Midbrain (tissue), 1 donor: ENCODE measurements around the gene LMO2.

Source experiments
- DNase-seq: peaks from one replicate; lab custom pipeline; 2025; lab: John Stamatoyannopoulos, UW

The LMO2 gene

DNA sequence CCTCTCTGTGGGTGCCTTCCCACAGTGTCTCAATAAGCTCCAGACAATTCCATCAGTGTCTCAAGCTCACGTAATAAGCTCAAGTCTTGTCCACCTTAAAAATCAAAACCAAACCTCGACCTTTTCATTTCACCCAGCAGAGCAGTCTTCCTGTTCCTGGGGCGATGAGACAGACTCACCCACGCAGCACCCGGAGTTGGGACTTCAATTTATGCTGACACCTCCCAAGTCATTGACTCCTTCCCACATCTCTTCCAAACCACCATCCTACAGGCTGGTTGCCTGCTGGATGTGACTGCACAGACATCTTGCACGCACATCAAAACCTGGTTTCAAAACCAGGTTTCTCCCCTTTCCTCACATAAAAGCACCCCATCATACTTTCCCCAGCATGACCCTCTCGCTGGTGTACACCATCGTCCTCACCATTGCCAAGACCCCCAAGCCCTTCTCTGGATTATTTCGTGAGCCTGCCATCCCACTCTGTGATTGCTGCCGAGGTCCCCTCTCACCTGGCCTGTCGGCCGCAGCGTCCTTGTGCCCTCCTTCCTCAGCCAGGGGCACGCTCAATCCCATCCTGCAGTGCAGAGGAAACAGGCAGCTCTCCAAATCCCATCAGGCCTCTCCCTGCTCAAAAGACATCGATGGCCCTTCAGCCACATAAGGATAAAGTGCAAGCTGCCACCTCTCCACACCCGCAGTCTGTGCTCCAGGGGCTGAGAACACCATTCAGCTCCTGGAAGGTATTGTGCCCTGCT, 72.4 kb downstream of the LMO2 start:
- no peak for DNase-seq
